Stimulated activated CD4-positive, alpha-beta T cell treated with anti-CD3 and anti-CD28 coated beads, Interleukin-4, amount 100 ng/mL, for 1 hour (primary cell): ENCODE data around the gene CHPF.

Source experiments
- DNase-seq: peaks from one replicate; pipeline ENCODE4 v3.0.0-alpha.2; 2020

Gene CHPF

GRCh38 chr2:219543596-219544358, at the start of gene CHPF, which contains the start of gene TMEM198:
CHPF (minus strand) TSS chr2:219543809; CDS start chr2:219543538, 271 bp downstream.
TMEM198 (plus strand) TSS chr2:219544028; CDS start chr2:219544728, 700 bp downstream.
- DNase-seq: peak; percentile 92

GRCh38 chr2:219593154-219593553, 49.5 kb upstream of the CHPF start:
- no peak for DNase-seq

GRCh38 chr2:219592736-219593135, 49.1 kb upstream of the CHPF start:
- DNase-seq: no peak

- DNase-seq: no peak
Measured at GRCh38 chr2:219591091-219591490, 47.5 kb upstream of the CHPF start.

- no peak for DNase-seq
Measured at GRCh38 chr2:219581346-219581745, 37.7 kb upstream of the CHPF start.

GRCh38 chr2:219578811-219579613, 35.4 kb upstream of the CHPF start:
- DNase-seq: no peak

GRCh38 chr2:219576505-219577388, 33.1 kb upstream of the CHPF start:
- no peak for DNase-seq

GRCh38 chr2:219575566-219576504, 32.2 kb upstream of the CHPF start:
- DNase-seq: no peak

GRCh38 chr2:219574484-219575311, 31.1 kb upstream of the CHPF start:
- DNase-seq: no peak

- no peak for DNase-seq
Measured at GRCh38 chr2:219573166-219573565, 29.6 kb upstream of the CHPF start.

GRCh38 chr2:219572237-219573001, 28.8 kb upstream of the CHPF start, which contains the start of gene INHA:
INHA (plus strand) TSS chr2:219572310; CDS start chr2:219572375, 65 bp downstream.
- no peak for DNase-seq

- DNase-seq: no peak
Measured at GRCh38 chr2:219571311-219572236, 28.0 kb upstream of the CHPF start, which contains the start of gene OBSL1. OBSL1 (minus strand) TSS chr2:219571539; CDS start chr2:219571232, 307 bp downstream.

- no peak for DNase-seq
Measured at GRCh38 chr2:219570924-219571310, 27.3 kb upstream of the CHPF start.

GRCh38 chr2:219570194-219570923, 26.8 kb upstream of the CHPF start:
- no peak for DNase-seq

- no peak for DNase-seq
Measured at GRCh38 chr2:219569635-219570034, 26.0 kb upstream of the CHPF start.

GRCh38 chr2:219569041-219569440, 25.4 kb upstream of the CHPF start:
- no peak for DNase-seq

GRCh38 chr2:219567791-219568361, 24.3 kb upstream of the CHPF start:
- no peak for DNase-seq

- DNase-seq: no peak
Measured at GRCh38 chr2:219567131-219567530, 23.5 kb upstream of the CHPF start.
